ENCODE data around the gene TTBK1.

The TTBK1 gene

GRCh38 chr6:43306086-43306485 is 62.8 kb downstream of the TTBK1 start:
- Histone ChIP-seq H3K79me2 (ENCODE audit: control insufficient read depth, insufficient read depth, low read length, unreplicated experiment) (no peaks in the 10 kb centered on the region), H3K4me1 (ENCODE audit: control insufficient read depth, insufficient read depth, low read length, unreplicated experiment) (peaks cover 12% of the 10 kb centered on the region), H3K4me3 (ENCODE audit: low read depth, low read length) (no peak overlapping the region), H3K27ac (ENCODE audit: low read depth, low read length) (no peak overlapping the region), H3K27me3 (ENCODE audit: insufficient read depth, low read length) (no peaks in the 10 kb centered on the region), H2AFZ (ENCODE audit: low read length, unreplicated experiment) (no peak overlapping the region), H3K36me3 (ENCODE audit: insufficient read depth, low read length) (no peaks in the 10 kb centered on the region)

- Histone ChIP-seq H3K36me3 (ENCODE audit: insufficient read depth, low read length) (no peaks in the 10 kb centered on the region), H3K4me3 (ENCODE audit: low read depth, low read length) (no peak overlapping the region), H2AFZ (ENCODE audit: low read length, unreplicated experiment) (no peak overlapping the region), H3K4me1 (ENCODE audit: control insufficient read depth, insufficient read depth, low read length, unreplicated experiment) (peaks cover 12% of the 10 kb centered on the region), H3K27me3 (ENCODE audit: insufficient read depth, low read length) (no peaks in the 10 kb centered on the region), H3K79me2 (ENCODE audit: control insufficient read depth, insufficient read depth, low read length, unreplicated experiment) (no peaks in the 10 kb centered on the region), H3K27ac (ENCODE audit: low read depth, low read length) (no peak overlapping the region)
These were observed 64.3 kb downstream of the TTBK1 start for GRCh38 chr6:43307451-43308100.

- H3K27me3 ChIP-seq (ENCODE audit: insufficient read depth, low read length) = peaks cover 3% of the 10 kb centered on the region; the same call in 1 of the 2 replicates
- H2AFZ ChIP-seq (ENCODE audit: low read length, unreplicated experiment) = peak within 1 kb of the TSS; percentile 61
- peak within 1 kb of the TSS; percentile 63 for H3K4me3 ChIP-seq (ENCODE audit: low read depth, low read length)
- peaks cover 12% of the 10 kb centered on the region for H3K4me1 ChIP-seq (ENCODE audit: control insufficient read depth, insufficient read depth, low read length, unreplicated experiment)
- H3K36me3 ChIP-seq (ENCODE audit: insufficient read depth, low read length) = no peaks in the 10 kb centered on the region
- H3K27ac ChIP-seq (ENCODE audit: low read depth, low read length) = no peak within 1 kb of the TSS
- H3K79me2 ChIP-seq (ENCODE audit: control insufficient read depth, insufficient read depth, low read length, unreplicated experiment) = no peaks in the 10 kb centered on the region
These were observed 65.1 kb downstream of the TTBK1 start, which contains the start of gene CRIP3 for GRCh38 chr6:43308101-43308989. TSS of gene CRIP3 (minus strand) at chr6:43308826. CDS start at chr6:43308792, 34 bp downstream.

GRCh38 chr6:43308990-43309477 is 65.8 kb downstream of the TTBK1 start:
- Histone ChIP-seq H3K4me1 (ENCODE audit: control insufficient read depth, insufficient read depth, low read length, unreplicated experiment) (peaks cover 12% of the 10 kb centered on the region), H3K27ac (ENCODE audit: low read depth, low read length) (no peak overlapping the region), H3K27me3 (ENCODE audit: insufficient read depth, low read length) (peaks cover 8% of the 10 kb centered on the region), H2AFZ (ENCODE audit: low read length, unreplicated experiment) (peak overlapping the region; percentile 61), H3K79me2 (ENCODE audit: control insufficient read depth, insufficient read depth, low read length, unreplicated experiment) (no peaks in the 10 kb centered on the region), H3K4me3 (ENCODE audit: low read depth, low read length) (peak overlapping the region; percentile 63), H3K36me3 (ENCODE audit: insufficient read depth, low read length) (no peaks in the 10 kb centered on the region)

- no peaks in the 10 kb centered on the region for H3K79me2 ChIP-seq (ENCODE audit: control insufficient read depth, insufficient read depth, low read length, unreplicated experiment)
- H3K36me3 ChIP-seq (ENCODE audit: insufficient read depth, low read length) = no peaks in the 10 kb centered on the region
- peaks cover 16% of the 10 kb centered on the region for H3K27me3 ChIP-seq (ENCODE audit: insufficient read depth, low read length)
- no peak overlapping the region for H2AFZ ChIP-seq (ENCODE audit: low read length, unreplicated experiment)
- H3K4me3 ChIP-seq (ENCODE audit: low read depth, low read length) = no peak overlapping the region
- H3K27ac ChIP-seq (ENCODE audit: low read depth, low read length) = no peak overlapping the region
- peaks cover 12% of the 10 kb centered on the region for H3K4me1 ChIP-seq (ENCODE audit: control insufficient read depth, insufficient read depth, low read length, unreplicated experiment)
These were observed 66.9 kb downstream of the TTBK1 start for GRCh38 chr6:43310134-43310533.

- Histone ChIP-seq H3K4me3 (ENCODE audit: low read depth, low read length) (no peak overlapping the region), H3K27ac (ENCODE audit: low read depth, low read length) (no peak overlapping the region), H3K36me3 (ENCODE audit: insufficient read depth, low read length) (no peaks in the 10 kb centered on the region), H3K27me3 (ENCODE audit: insufficient read depth, low read length) (peaks cover 19% of the 10 kb centered on the region), H3K4me1 (ENCODE audit: control insufficient read depth, insufficient read depth, low read length, unreplicated experiment) (peaks cover 12% of the 10 kb centered on the region), H3K79me2 (ENCODE audit: control insufficient read depth, insufficient read depth, low read length, unreplicated experiment) (no peaks in the 10 kb centered on the region), H2AFZ (ENCODE audit: low read length, unreplicated experiment) (no peak overlapping the region)
These were observed 67.3 kb downstream of the TTBK1 start for GRCh38 chr6:43310624-43311023.

- no peak overlapping the region for H3K27ac ChIP-seq (ENCODE audit: low read depth, low read length)
- H3K4me1 ChIP-seq (ENCODE audit: control insufficient read depth, insufficient read depth, low read length, unreplicated experiment) = peaks cover 12% of the 10 kb centered on the region
- no peak overlapping the region for H2AFZ ChIP-seq (ENCODE audit: low read length, unreplicated experiment)
- H3K27me3 ChIP-seq (ENCODE audit: insufficient read depth, low read length) = peaks cover 28% of the 10 kb centered on the region
- H3K4me3 ChIP-seq (ENCODE audit: low read depth, low read length) = no peak overlapping the region
- H3K79me2 ChIP-seq (ENCODE audit: control insufficient read depth, insufficient read depth, low read length, unreplicated experiment) = no peaks in the 10 kb centered on the region
- no peaks in the 10 kb centered on the region for H3K36me3 ChIP-seq (ENCODE audit: insufficient read depth, low read length)
These were observed 68.4 kb downstream of the TTBK1 start for GRCh38 chr6:43311666-43312065.

- no peaks in the 10 kb centered on the region for H3K79me2 ChIP-seq (ENCODE audit: control insufficient read depth, insufficient read depth, low read length, unreplicated experiment)
- no peak overlapping the region for H3K27ac ChIP-seq (ENCODE audit: low read depth, low read length)
- no peak overlapping the region for H2AFZ ChIP-seq (ENCODE audit: low read length, unreplicated experiment)
- H3K4me3 ChIP-seq (ENCODE audit: low read depth, low read length) = no peak overlapping the region
- peaks cover 5% of the 10 kb centered on the region for H3K4me1 ChIP-seq (ENCODE audit: control insufficient read depth, insufficient read depth, low read length, unreplicated experiment)
- H3K27me3 ChIP-seq (ENCODE audit: insufficient read depth, low read length) = peaks cover 45% of the 10 kb centered on the region
- H3K36me3 ChIP-seq (ENCODE audit: insufficient read depth, low read length) = no peaks in the 10 kb centered on the region
These were observed 70.5 kb downstream of the TTBK1 start for GRCh38 chr6:43313813-43314212.

GRCh38 chr6:43318011-43318410 is 74.7 kb downstream of the TTBK1 start:
- H3K4me3 ChIP-seq (ENCODE audit: low read depth, low read length) = no peak overlapping the region
- no peaks in the 10 kb centered on the region for H3K4me1 ChIP-seq (ENCODE audit: control insufficient read depth, insufficient read depth, low read length, unreplicated experiment)
- peaks cover 43% of the 10 kb centered on the region for H3K27me3 ChIP-seq (ENCODE audit: insufficient read depth, low read length)
- H2AFZ ChIP-seq (ENCODE audit: low read length, unreplicated experiment) = no peak overlapping the region
- no peak overlapping the region for H3K27ac ChIP-seq (ENCODE audit: low read depth, low read length)
- H3K79me2 ChIP-seq (ENCODE audit: control insufficient read depth, insufficient read depth, low read length, unreplicated experiment) = no peaks in the 10 kb centered on the region
- no peaks in the 10 kb centered on the region for H3K36me3 ChIP-seq (ENCODE audit: insufficient read depth, low read length)

- no peak overlapping the region for H2AFZ ChIP-seq (ENCODE audit: low read length, unreplicated experiment)
- no peaks in the 10 kb centered on the region for H3K27me3 ChIP-seq (ENCODE audit: insufficient read depth, low read length)
- no peaks in the 10 kb centered on the region for H3K4me1 ChIP-seq (ENCODE audit: control insufficient read depth, insufficient read depth, low read length, unreplicated experiment)
- no peaks in the 10 kb centered on the region for H3K36me3 ChIP-seq (ENCODE audit: insufficient read depth, low read length)
- H3K27ac ChIP-seq (ENCODE audit: low read depth, low read length) = no peak overlapping the region
- no peak overlapping the region for H3K4me3 ChIP-seq (ENCODE audit: low read depth, low read length)
- H3K79me2 ChIP-seq (ENCODE audit: control insufficient read depth, insufficient read depth, low read length, unreplicated experiment) = no peaks in the 10 kb centered on the region
These were observed 82.6 kb downstream of the TTBK1 start for GRCh38 chr6:43325876-43326275.
